GM18502 (cell line): ENCODE data around the gene C16orf90.
"Not testable (repeated sequence)": the region's sequence is repeated elsewhere in the genome, so short reads cannot be mapped to it uniquely, and the experiment has no call there.

Experiments used
- ATAC-seq: cut with Tn5 transposase; IDR thresholded peaks from one replicate; pipeline ENCODE4 v1.9.1; 2021; ENCODE audit warnings: mild to moderate bottlenecking; ENCODE audit not compliant: unreplicated experiment, poor library complexity

Gene C16orf90

DNA sequence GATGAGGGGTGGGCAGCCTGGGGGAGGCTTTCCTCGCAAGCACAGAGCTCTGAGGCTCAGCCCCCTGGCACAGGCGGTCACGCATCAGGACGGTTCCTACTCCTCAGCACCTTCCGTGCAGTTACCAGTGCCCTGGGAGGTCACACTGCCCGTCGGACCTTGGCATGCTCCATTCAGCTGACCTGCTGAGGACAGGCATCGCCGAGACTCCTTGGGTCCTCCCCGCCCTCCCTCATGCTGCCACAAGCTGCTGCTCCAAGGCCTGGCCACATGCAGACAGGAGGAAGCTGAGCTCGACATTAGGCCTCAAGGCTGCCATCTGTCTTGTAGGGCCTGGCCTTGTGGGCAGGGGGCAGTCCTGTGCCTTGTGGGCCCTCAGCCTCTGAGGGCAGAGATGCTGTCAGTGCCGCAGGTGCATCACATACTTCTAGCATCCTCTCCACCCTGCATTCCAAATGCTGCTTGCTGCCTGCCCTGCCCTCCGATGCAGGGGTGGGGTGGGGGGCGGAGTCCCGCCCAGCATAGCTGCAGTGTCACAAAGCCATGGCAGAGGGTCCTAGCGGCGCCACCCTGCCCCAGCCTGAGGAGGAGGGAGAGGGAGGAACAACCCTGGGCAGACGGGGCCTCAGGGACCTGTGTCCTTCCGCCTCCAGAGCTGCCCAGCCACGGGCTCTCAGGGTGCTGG is 9.3 kb downstream of the C16orf90 start:
- ATAC-seq, result no peak

DNA sequence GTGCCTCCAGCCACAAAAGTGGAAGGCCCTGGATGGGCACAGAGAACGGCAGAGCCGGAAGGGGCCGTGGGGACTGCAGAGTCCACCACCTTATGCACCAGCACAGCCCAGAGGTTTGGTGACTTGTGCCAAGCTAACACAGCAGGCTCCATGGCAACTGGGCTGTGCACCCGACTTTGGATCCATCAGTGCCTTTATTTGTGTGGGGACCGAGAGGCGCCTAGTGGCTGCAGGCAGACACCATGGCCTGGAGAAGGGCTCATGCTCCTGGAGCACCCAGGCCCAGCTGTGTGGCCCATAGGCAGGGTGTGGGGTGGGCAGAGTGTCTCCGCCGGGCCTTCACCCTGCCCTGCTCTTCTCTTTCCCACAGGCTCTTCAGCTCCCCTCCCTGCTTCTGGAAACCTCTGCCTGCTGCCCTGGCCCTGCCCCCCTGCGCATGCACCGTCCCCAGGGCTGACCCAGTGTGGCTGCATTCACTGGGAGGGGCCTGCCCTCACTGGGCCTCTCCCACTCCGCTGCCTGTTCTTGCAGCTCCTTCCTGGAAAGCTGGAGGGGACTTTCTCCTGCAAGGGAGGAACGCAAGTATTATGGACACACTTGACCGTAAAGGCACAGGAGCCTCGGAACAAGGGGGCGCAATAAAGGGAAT is 10.1 kb downstream of the C16orf90 start:
- no peak for ATAC-seq

DNA sequence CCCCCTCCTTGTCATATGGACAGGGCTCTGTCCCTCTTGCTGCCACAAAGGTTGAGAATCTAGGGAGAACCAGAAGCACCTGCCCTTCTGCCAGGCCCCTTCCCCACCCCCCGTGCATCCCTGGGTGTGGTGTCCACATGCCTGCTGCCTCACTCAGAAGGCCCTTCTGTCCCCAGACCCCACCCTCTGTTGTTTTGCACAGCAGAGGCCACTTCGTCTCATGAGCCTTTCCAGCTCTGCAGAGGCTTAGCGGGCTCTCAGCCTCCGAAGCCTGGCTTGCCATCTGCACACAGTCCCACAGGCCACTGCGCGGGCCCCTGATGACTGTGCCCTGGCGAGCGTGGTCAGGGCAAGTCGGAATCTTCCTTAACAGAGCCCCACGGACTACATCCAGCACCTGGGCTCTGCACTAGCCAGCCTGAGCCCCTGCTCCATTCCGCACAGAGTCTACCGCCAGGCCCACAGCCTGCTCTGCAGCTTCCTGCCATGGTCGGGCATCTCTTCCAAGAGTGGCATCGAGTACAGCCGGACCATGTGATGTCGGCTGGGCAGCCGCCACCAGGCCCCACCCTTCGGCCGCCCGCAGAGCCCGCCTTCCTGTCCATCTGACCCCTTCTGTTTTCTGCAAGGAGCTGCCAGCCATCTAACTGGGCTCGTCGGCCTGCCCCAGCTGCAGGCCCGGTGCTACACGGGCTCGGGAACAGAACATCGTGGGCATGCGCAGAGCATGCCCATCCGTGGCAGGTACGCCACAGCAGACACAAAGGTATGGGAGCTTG is 10.8 kb downstream of the C16orf90 start:
- ATAC-seq, result no peak

DNA sequence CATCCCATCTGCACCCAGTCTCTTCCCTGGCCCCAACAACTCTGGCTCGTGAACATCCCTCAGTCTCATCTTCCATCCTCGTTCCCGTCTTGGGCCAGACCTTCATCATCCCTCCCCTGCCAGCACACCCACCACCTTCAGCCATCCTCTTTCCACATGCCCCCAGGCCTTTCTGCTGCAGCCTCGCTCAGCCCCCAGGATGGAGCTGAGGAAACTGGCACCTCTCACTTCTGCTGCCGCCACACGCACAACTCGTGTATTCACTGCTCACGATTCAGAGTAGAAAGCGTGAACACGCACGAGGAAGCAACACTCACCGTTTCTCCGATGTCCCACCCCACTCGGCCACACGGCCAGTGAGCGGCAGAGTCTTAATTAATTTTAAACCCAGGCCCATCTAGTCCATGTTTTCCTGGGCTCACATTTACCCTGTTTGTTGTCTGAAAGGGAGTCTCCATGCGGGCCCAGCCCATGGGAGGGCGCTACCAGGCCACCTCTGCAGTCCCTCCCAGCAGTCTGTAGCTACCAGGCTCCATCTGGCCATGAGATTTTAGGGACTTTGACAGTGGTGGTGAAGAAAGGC is 12.5 kb downstream of the C16orf90 start:
- ATAC-seq, result no peak

DNA sequence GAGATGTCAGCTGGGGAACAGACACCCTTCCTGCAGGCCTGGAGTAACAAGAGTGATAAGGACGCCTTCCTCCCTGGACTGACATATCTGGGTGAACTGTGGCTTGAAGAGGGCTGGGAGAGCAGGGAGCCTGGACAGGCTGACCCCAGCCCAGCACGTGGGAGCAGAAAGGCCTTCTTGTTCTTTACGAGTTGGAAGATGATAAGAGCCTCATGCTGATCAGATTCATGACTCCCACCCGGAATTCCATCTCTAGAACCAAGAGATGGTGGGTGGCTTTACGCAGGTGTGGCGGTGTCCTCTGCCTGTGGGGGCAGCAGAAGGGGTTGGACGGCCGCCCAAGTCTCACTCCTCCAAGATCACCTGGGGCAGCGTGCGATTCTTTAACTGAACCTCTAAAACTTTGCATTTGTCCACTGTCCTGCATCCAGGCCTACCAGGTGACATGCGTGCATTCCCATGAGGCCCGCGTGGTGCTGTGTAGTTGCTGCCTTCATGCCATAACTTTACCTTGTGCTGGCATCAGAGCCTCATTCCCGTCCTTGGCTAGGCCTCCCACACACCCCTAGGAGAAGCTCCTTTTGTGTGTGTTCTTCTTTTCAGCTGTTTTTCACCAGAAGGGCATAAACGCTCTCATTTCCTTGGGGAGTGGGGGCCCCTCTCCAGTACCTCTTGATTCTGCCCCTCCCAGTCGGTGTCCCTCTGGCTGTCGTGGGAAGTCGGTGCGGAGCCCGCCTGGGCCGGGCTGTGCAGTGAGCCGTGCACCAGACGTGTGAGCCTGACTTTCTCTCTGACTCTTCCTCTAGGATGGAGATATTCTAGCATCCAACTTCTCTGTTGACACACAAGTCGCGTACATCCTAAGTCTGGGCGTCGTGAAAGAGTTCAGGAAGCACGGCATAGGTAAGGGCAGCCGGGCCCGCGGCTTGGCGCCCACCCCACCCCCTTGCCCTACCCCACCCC is 13.3 kb downstream of the C16orf90 start:
- ATAC-seq, result no peak

DNA sequence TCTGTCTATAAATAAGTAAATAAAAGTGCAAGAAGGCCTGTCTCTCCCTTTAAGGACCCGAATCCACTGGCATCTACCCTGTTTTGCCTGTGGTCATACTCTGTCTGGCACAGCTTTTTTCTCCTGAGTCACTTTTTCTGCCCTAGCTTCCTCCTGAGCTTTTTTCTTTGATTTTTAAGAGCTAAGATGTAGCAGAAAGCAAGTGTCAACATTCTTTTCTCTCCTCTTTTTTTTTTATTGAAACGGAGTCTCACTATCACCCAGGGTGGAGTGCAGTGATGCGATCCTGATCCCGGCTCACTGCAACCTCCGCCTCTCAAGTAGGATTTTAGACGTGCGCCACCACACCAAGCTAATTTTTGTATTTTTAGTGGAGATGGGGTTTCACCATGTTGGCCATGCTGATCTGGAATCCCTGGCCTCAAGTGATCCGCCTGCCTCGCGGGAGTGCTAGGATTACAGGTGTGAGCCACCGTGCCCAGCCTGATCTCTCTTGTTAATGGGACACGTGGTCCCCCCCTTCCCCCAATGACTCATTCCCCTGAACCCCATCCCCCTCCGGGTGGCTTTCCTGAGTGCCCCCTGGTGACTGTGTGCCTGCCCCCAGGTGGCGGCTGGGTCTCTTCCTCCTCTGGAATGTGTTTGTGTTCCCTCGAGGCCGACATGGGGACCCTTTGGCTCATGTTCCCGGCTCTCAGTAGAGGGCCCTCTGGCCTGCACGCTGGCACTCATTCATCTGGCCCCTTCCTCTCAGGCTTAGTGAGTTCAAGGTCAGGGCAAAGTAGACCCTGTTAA is 14.2 kb downstream of the C16orf90 start:
- no peak for ATAC-seq

DNA sequence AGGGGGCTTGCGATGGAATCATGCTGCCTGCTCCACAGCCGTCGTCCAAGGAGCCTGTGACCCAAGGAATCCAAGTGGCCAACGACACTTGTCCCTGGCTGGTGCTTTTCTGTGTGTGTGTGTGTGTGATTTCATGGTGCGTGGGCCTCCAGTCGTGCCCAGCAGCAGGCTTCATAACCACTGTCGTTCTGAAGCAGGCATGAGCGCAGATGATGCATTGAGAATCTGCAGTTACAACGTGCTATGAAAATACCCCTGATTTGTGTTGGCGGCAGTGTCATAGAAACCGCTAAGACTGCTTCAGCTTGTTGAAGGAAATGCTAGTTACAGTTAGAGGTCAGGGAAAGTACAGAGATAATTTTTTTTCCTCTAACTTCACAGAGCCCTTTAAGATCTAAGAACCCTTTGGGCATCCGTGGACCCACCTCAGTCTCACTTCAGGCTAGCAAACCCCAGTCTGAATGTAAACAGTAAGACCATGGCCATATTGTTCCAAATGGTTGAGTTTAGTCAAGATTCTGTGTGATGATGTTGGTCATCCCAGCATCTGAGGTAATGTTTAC is 15.6 kb downstream of the C16orf90 start:
- ATAC-seq, result no peak

DNA sequence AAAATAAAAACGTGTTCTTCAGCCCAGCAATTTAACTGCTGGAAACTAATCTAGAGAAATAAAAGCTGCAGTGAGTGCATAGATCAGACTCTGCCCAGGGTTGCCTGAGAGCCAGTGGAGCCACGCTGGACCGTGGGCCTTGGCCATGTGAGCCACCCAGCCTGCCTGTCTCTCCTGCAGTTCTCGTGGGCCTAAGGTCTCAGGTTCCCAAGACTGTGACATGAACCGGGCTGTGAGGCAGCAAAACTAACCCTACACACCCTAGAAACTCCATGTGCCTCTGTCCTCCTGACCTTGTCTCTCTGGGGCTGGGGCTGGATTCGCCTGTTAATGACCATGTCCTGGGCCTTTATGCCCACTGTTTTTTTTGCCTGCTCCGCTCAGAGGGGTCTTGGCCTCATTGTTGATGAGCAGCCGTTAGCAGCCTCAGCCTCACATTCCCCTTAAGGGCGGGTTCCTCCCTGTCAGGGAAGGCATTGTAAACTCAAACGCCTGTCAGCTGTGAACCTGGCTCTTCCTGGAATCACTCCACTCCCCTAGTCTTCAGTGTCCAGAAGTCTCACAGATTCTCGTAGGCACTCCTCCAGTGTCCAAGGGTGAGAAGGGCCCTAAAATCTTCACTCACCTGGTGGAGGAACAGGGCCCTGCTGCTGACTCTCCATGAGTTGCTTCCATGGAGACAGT is 16.9 kb downstream of the C16orf90 start:
- no peak for ATAC-seq

DNA sequence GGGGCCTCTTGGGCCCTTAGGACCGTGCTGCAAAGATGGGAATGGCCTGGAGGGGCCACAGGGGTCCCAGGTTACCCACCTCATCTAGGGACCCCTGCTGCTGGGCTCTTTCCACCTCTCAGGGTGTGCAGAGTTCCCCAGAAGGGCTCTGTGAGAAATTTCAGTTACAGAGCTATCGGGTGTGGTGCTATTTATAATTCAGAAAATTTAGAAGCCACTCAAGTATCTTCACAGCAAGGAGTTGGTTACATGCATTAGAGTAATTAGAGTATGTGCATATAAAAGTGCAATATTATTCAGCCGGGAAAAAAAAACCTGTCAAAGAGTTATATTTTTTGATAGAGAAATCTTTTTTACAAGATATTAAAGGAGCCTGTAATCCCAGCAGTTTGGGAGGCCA is 18.9 kb downstream of the C16orf90 start:
- no peak for ATAC-seq

DNA sequence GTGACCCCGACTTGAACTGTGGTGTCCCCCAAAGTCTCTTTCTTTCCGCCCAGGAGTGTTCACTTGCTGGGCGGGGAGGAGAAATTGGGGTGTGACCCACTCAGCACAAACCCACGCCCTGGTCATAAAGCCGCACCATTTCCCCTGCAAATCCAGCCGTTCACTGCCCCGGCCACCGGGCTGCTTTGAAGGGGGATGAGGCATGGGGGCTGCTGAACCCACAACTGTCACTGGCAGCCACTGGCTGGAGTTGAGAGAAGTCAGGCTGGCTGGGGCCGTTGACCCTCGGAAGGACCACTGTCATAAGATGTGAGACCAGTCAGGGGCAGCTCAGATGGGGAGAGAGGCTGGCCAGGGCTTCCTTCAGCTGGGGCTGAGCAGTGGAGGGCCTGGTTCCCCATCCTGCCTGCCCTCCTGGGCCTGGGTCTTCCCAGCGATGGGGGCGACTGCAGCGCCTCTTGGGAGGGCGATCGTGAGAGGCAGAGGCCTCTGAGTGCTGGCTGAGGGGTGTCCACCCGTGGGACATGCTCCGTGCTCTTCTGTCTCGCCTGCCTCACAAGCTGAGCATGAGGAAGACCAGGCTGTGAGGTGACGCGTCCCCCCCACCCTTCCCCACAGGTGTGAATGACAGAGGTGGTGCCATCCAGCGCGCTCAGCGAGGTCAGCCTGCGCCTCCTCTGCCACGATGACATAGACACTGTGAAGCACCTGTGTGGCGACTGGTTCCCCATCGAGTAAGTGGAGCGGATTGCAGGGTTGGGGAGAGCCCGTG is 19.5 kb downstream of the C16orf90 start:
- no peak for ATAC-seq

DNA sequence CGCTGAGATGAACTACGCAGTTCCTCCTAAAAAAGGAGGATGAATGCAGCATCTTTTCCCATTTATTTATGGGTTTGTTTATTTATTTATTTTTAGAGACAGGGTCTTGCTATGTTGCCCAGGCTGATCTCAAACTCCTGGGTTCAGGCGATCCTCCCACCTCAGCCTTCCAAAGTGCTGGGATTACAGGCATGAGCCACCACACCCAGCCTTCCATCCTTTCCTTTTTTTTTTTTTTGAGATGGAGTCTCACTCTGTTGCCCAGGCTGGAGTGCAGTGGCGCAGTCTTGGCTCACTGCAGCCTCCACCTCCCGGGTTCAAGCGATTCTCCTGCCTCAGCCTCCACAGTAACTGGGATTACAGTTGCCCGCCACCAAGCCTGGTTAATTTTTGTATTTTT is 20.4 kb downstream of the C16orf90 start:
- not testable (repeated sequence) for ATAC-seq

DNA sequence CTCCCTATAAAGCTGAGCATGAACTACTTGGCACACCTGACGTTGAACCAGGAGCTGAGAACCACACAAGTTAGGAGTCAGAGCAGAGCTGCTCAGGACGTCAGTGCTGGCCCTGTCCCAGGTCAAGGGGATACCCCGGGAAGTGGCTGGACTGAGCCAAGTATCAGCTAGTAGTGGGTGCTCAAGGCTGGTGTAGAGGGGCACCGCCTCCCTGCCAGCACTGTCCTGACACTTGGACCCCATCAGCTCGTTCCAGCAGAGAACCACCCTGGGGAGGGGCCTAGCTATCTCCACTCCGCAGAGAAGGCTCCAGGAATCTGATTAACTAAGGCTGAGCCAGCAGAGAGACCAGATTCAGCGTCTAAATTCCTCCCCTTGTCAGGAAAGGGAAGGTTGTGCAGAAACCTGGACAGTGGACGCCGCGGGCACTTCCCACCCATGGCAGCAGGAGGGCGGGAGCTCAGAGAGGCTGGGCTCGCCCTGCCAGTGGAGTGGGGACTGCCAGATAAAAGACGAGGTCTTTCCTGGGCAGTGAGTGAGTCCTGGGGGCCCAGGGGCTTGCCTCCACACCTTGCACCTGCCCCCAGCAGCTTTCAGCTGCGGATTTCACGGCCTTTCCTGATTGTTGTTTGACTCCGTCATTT is 21.0 kb downstream of the C16orf90 start:
- ATAC-seq, result no peak

DNA sequence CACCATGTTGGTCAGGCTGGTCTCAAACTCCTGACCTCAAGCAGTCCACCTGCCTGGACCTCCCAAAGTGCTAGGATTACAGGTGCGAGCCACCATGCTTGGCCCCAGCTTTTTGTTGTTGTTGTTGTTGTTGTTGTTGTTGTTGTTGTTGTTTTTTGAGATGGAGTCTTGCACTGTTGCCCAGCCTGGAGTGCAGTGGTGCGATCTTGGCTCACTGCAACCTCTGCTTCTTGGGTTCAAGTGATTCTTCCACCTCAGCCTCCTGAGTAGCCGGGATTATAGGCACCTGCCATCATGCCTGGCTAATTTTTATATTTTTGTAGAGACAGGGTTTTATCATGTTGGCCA is 21.7 kb downstream of the C16orf90 start:
- ATAC-seq, result not testable (repeated sequence)

DNA sequence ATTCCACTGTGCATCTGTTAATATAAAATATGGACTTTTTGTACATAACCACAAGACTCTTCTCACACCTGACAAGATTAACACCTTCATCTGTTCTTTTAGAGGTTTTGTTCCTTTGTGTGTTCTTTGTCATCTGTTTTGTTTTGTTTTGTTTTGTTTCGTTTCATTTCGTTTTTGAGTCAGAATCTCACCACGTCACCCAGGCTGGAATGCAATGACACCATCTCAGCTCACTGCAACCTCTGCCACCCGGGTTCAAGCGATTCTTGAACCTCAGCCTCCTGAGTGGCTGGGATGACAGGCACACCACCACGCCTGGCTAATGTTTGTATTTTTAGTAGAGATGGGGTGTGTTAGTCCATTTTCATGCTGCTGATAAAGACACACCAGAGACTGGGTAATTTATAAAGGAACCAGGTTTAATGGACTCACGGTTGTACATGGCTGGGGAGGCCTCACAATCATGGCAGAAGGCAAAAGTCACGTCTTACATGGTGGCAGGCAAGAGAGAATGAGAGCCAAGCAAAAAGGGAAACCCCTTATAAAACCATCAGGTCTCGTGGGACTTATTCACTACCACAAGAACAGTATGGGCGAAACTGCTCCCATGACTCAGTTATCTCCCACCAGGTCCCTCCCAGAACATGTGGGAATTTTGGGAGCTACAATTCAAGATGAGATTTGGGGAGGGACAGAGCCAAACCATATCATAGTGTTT is 22.3 kb downstream of the C16orf90 start:
- no peak for ATAC-seq

DNA sequence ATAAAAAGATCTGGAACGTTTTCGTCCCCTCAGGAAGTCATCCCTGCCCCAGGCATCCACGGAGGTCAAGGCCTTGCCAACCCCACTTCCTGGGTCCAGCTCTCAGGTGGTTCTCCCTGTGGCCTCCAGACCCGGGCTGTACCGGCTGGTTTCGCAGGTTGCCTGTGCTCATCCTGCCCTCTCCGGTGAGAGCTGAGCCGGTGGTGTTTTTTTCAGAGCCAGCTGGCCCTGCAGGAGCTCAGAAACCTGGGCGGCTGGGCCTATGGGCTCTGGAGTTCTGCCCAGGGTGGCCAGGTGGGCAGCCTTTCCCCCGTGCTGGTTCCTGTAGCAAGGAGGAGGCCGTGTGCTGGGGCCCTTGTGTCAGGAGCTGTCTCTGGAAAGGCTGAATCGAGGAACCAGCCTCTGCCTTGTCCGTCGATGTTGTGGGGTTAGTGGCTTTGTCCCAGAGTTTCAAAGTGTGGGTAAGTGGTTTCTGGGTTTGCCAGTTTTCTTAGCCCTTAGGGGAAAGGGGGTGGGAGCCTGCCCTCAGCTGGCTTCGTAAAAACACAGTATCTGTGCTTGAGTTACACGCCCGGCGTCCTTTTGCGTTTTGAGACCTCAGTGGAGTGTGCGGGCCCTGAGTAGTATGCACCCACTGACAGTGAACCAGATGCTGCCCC is 23.6 kb downstream of the C16orf90 start:
- no peak for ATAC-seq

DNA sequence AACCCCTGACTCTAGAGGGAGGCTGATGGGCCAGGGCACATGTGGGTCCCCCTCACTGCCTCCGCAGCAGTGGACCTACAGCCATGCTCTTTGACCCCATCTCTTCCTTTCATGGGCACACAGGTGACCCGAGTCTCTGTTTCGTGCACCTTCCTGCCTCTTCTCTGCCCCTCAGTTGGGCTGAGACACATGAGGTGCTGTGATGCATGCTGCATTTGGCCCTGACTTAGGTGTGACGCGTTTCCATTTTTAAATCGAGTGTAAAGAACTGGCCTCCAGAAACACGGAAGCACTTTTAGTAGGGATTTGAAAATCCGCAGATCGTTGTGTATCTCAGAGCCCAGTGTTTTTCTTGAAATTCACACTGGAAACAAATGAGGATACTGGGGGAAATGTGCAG is 24.6 kb downstream of the C16orf90 start:
- ATAC-seq, result no peak
